Ovary (tissue), 9 donors: ENCODE data around the gene PLXNB3. TPM values are rescaled to one million over a fixed set of nuclear protein-coding genes. Genes with fewer than 3 reads are reported as not detected.

ENCODE experiments used
- DNase-seq, 5 donors: peaks; one replicate each; pipeline ENCODE4 v3.0.0-alpha.2; 2019 to 2020
- H3K27ac ChIP-seq, 2 donors: fragments of 200-600 bp; one replicate each; pipeline versions ENCODE4 v1.5.1 to v1.8.0; 2019 to 2022
- H3K27me3 ChIP-seq: fragments of 200-600 bp; one replicate; pipeline ENCODE4 v1.8.0; 2022
- H3K36me3 ChIP-seq: fragments of 200-600 bp; sonication (generic); one replicate; pipeline ENCODE4 v1.5.1; 2019
- H3K4me1 ChIP-seq: one replicate; pipeline ENCODE4 v1.8.1; 2013; ENCODE audit warnings: mild to moderate bottlenecking, moderate library complexity; ENCODE audit not compliant: insufficient read depth
- H3K4me3 ChIP-seq: fragments of 200-600 bp; sonication (generic); one replicate; pipeline ENCODE4 v1.5.1; 2017
- H3K9me3 ChIP-seq, 2 donors: fragments of 200-600 bp in 1 of 2; sonication (generic) in 1 of 2; one replicate each; pipeline versions ENCODE4 v1.5.1 to v1.8.1; 2013 to 2019; ENCODE audit warnings: mild to moderate bottlenecking in 1 of 2, moderate library complexity in 1 of 2
- EP300 ChIP-seq: sonication (generic); formaldehyde crosslinking; IDR thresholded peaks from one replicate; pipeline ENCODE4 v1.6.1; 2017; ENCODE audit warnings: antibody characterized with exemption
- POLR2A ChIP-seq: fragments of 450-650 bp; IDR thresholded peaks from one replicate; pipeline ENCODE4 v1.6.1; 2017; ENCODE audit warnings: antibody characterized with exemption, mild to moderate bottlenecking, moderate library complexity
- WGBS, 3 donors: extraction: QIAGEN DNeasy Blood & Tissue Kit in 1 of 3; methylation state at CpG; one replicate each; pipeline versions ENCODE4 v1.1.5 to v1.1.7; 2013 to 2017; 5-methylcytosine and 5-hydroxymethylcytosine counted together
- intact Hi-C, 4 donors: fragments of 100-400 bp; cut with DNase I; formaldehyde crosslinking; loops; one replicate each; pipeline versions ENCODE4 v1.11.0 to v1.15.1; 2022 to 2023
- polyA plus RNA-seq, 2 donors: library from polyadenylated mRNA; stranded (reverse); fragments of 200-250 nt in 1 of 2; fragments of 350-450 nt in 1 of 2; fragmentation: Illumina TruSeq in 1 of 2; extraction: RNeasy Lipid Tissue Mini Kit (QIAGEN cat#74804) in 1 of 2; gene quantifications; one replicate each; pipeline ENCODE4 v1.2.3, GENCODE V29; 2013 to 2014
- total RNA-seq, 7 donors: library from RNA; depleted of rRNA in 2 of 7; stranded (reverse); fragments of >200 nt in 2 of 7; fragmentation: NEBNext Ultra II Directional in 3 of 7; extraction: Animal tissue kit (Norgen Biotek cat#: 25700) in 3 of 7; gene quantifications; one replicate each; pipeline versions ENCODE4 v1.1.0 to v1.2.4, GENCODE V29; 2016 to 2023
- TF ChIP-seq, protein P1 (sequence below), 3 donors: fragments of 450-650 bp in 2 of 3; fragments of 200-600 bp in 1 of 3; IDR thresholded peaks; one replicate each; pipeline versions ENCODE4 v1.5.1 to v1.8.0; 2016 to 2022; ENCODE audit warnings: antibody characterized with exemption in 3 of 3, mild to moderate bottlenecking in 1 of 3
- donor health status: DM: no; HTN: no; CAD: no; lungs with moderate emphysema.
- donor health status: DM: no; HTN: no; CAD: no.
- donor health status: Bipolar disorder and iron deficiency.
- donor health status: DM: yes; HTN: yes; CAD: no.
- donor health status: DM: no; HTN: no; CAD: no.
- donor health status: DM: yes; HTN: yes; CAD: no.

Gene PLXNB3
- total and polyA plus RNA-seq, 9 donors, result 0.46 to 5.0 (median 0.95) TPM

DNA sequence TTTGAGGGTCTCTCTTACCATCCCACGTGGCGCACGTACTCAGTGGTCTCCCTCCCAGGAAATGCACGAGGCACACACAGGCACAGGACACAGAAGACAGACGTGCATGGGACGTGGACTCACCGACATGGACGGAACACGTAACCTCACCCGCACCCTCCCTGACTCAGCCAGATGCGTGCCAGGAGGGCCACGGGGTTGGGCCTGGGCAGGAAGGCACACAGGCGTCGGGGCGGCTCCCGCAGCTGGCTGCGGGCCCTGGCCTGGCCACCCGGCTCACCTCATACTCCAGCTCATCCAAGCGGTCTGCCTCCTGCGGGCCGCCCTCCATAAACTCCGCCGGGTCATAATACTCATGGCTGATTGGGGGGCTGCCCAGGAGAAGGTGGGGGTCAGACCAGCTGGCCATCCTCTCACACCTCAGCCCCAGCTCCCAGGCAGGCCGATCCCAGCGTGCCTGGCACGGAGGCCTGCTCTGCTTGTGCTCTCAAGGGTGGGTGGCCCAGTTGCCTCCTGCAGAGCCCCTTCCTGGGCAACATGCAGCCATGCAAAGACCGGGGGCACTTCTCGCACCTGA lies 43.0 kb downstream of the PLXNB3 start:
- no peaks in the 10 kb centered on the region for H3K9me3 ChIP-seq
- WGBS, 3 donors, result 87 to 94% (median 90%) methylated on average over 27 to 28 of the region's 28 CpGs
- H3K4me3 ChIP-seq, result no peak overlapping the region
- intact Hi-C loops, result no loop called here
- TF ChIP-seq EP300, result no peak
- TF ChIP-seq, protein P1, sequence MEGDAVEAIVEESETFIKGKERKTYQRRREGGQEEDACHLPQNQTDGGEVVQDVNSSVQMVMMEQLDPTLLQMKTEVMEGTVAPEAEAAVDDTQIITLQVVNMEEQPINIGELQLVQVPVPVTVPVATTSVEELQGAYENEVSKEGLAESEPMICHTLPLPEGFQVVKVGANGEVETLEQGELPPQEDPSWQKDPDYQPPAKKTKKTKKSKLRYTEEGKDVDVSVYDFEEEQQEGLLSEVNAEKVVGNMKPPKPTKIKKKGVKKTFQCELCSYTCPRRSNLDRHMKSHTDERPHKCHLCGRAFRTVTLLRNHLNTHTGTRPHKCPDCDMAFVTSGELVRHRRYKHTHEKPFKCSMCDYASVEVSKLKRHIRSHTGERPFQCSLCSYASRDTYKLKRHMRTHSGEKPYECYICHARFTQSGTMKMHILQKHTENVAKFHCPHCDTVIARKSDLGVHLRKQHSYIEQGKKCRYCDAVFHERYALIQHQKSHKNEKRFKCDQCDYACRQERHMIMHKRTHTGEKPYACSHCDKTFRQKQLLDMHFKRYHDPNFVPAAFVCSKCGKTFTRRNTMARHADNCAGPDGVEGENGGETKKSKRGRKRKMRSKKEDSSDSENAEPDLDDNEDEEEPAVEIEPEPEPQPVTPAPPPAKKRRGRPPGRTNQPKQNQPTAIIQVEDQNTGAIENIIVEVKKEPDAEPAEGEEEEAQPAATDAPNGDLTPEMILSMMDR (IDR thresholded peaks at IDR 0.05), result no peak
- TF ChIP-seq POLR2A, result no peak
- no peaks in the 10 kb centered on the region for H3K4me1 ChIP-seq
- H3K27me3 ChIP-seq, result no peaks in the 10 kb centered on the region
- H3K36me3 ChIP-seq, result no peaks in the 10 kb centered on the region
- no peak overlapping the region for H3K27ac ChIP-seq
- no peak for DNase-seq

DNA sequence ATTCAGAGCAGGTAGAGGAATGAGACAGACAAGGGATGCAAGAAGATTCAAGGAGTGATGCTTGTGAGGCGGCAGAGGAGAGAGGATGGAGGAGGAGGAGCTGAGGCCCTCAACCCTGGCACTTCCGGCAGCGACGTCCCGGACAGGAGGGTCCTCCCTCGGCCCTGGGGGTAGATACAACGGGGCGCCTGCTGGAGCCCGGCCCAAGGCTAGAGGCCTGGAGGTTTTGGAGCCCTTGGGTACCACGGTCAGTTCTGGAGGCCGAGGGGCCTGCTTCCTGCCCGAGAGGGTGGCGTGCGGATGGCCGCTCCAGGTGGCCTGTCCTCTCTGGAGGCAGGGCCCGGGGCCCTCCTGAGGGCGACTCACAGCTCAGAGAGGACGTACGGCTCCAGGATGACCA lies 43.9 kb downstream of the PLXNB3 start:
- Histone ChIP-seq H3K36me3 (no peaks in the 10 kb centered on the region), H3K27me3 (no peaks in the 10 kb centered on the region), H3K4me1 (no peaks in the 10 kb centered on the region), H3K9me3 (no peaks in the 10 kb centered on the region), H3K27ac (no peak overlapping the region), H3K4me3 (no peak overlapping the region)
- intact Hi-C loops, result no loop called here
- no peak for DNase-seq
- TF ChIP-seq EP300, result no peak
- no peak for TF ChIP-seq POLR2A
- TF ChIP-seq, protein P1 (IDR thresholded peaks at IDR 0.05), result no peak
- WGBS, 3 donors, result 88 to 91% (median 88%) methylated on average over 19 of the region's 19 CpGs

DNA sequence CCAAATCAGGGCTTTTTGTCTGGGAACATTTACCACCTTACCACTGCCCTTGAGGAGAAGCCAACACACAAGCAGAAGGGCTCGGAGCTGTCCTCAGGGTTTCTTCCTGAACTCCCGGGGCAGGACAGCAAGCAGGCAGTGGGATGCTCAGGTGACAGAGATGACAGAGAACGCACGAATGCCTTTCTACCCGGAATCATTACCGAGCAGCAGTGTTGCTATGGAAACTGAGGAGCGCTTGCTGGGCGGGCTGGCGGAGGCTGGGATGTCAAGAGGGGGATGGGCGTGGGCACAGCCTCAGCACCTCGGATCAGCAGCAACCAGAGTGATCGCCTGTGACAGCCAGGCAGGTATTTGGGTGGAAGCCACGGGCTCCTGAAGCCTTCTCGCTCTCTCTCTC lies 48.2 kb downstream of the PLXNB3 start:
- no peaks in the 10 kb centered on the region for H3K4me1 ChIP-seq
- no peaks in the 10 kb centered on the region for H3K27me3 ChIP-seq
- H3K27ac ChIP-seq, result no peak overlapping the region
- H3K36me3 ChIP-seq, result no peaks in the 10 kb centered on the region
- H3K4me3 ChIP-seq, result no peak overlapping the region
- no peaks in the 10 kb centered on the region for H3K9me3 ChIP-seq
- intact Hi-C loops, result no loop called here
- DNase-seq, result no peak
- TF ChIP-seq POLR2A (no peak), EP300 (no peak)
- TF ChIP-seq, protein P1 (IDR thresholded peaks at IDR 0.05), result no peak
- WGBS, 3 donors, result 61 to 77% (median 71%) methylated on average over 14 of the region's 14 CpGs

DNA sequence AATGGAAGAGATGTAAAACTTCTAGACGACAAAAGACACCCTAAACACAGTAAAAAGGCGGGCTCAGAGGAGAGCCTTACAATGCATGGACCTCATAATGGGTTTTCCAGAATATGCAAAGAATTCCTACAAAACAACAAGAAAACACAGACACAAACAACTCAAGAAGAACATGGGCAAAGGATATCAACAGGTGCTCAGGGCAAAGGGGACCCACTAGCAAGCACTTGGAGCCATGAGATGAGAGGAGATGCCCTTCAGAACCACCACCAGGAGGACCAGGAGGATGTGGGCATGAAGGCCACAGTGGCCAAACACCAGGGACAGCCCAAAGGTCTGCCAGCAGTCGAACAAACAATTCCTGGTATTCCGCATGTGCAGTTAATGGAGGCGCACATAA lies 49.1 kb downstream of the PLXNB3 start:
- TF ChIP-seq, protein P1 (IDR thresholded peaks at IDR 0.05), result no peak
- TF ChIP-seq POLR2A (no peak), EP300 (no peak)
- intact Hi-C loops, result no loop called here
- no peaks in the 10 kb centered on the region for H3K36me3 ChIP-seq
- H3K4me3 ChIP-seq, result no peak overlapping the region
- DNase-seq, result no peak
- no peaks in the 10 kb centered on the region for H3K27me3 ChIP-seq
- WGBS, 3 donors, result 85 to 89% (median 88%) methylated on average over 5 of the region's 5 CpGs
- no peak overlapping the region for H3K27ac ChIP-seq
- H3K4me1 ChIP-seq, result no peaks in the 10 kb centered on the region
- H3K9me3 ChIP-seq, result no peaks in the 10 kb centered on the region
